Activated gamma-delta T cell treated with Interleukin-2 at 50 U/mL for 16 hours (primary cell): Measurements from ENCODE around the gene KLHL36.
A peak's percentile ranks its signal among the peaks of the same experiment; 100 is the strongest.

Experiments
- DNase-seq: peaks from one replicate; pipeline ENCODE4 v3.0.0-alpha.2; 2020

Gene KLHL36

DNA sequence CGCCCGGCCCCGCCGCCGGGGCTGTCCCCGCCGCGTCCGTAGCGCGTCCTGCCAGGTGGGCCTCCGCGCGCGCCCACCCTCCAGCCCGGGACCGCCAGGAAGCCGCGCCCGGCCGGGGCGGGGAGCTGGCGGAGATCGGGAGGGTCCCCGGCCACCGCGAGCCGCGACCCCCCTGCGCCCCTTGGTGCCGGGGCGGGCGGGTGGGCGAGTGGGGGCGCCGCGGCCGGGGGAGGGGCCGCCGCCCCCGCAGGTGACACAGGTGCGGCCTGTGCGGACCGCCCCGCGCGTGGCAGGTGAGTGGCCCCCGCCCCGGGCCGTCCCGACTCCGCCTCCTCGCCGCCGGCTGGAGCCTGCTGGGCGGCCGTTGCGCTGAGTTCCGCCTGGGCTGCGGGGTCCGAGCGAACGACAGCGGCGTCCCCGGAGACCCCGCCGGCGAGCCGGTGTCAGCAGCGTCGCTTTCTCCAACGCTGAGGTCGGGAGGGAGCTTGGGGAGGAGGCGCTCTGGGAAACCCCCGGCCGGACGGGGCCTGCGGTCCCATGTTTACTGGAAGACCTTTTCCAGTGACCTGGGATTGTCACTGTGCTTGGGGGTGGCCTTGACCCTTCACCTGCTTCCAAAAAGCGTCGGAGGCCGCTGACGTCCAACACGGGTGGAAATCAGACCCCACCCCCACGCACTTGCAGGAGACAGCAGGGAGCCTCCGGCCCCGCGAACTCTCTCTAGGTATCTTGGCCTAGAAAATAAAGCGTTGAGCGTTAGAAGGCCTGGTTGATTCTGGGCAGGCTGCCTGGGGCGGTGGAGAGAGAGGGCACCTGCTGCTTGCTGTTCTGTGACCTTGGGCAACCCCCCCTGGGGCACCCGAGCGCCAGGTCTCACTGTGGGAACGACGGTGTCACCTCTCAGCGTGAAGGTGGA, 542 bp downstream of the KLHL36 start:
- DNase-seq = peak; percentile 30

DNA sequence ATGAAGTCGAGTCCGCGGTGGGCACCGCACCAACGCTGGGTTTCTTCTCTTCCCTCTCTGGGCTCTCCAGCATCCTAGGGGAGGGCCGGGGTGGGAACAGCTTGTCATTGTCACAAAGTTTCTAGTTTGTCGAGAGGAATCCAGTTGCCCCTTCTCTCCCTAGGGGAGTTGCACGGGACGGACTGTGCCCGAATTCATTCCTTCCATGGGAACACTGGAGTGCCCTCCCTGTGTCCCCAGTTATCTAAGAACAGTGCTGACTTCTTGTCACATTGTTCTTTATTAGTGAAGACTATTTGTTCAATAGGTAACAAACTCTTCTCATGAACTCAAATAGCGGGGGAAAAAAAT, 1.2 kb downstream of the KLHL36 start:
- no peak for DNase-seq

- no peak for DNase-seq
These were observed 2.0 kb downstream of the KLHL36 start for GRCh38 chr16:84650062-84650991.

DNA sequence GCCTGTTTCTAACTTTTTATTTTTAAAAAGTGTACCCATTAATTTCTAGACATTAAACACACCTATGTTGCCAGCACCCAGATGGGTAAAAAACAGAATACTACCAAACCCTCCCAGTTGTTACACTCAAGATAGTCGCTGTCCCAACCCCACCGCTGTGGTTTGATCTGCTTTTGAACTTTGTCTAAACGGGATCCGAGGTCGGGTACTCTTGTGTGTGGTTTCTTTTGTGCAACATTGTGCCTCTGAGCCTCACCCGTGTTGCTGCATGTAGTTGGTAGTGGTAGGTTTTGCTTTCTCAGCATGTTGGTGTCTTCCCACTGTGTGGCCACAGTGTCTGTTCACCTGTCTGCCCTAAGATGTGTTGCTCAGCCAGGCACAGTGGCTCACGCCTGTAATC, 4.3 kb downstream of the KLHL36 start:
- DNase-seq = peak; percentile 32

- no peak for DNase-seq
These were observed 5.9 kb downstream of the KLHL36 start for GRCh38 chr16:84654238-84654637.

DNA sequence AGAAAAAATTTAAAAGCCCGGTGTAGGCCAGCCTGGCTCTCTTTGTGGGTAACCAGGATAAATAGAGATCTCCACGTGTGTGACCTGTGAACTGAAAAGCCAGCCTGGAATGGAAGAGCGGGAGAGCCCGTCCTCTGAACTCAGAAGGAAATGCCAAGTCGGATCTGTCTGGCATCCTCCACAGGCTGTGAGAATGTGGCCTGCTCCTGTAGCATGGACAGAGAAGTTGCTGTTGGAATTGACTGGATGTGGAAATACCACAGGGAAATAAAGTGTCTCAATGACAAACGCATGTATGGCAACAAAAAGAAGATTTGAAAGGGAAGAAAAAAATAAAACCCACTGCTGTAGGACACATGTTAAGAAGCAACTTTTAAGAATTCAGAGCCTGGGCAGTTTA, 6.7 kb downstream of the KLHL36 start:
- DNase-seq = no peak

DNA sequence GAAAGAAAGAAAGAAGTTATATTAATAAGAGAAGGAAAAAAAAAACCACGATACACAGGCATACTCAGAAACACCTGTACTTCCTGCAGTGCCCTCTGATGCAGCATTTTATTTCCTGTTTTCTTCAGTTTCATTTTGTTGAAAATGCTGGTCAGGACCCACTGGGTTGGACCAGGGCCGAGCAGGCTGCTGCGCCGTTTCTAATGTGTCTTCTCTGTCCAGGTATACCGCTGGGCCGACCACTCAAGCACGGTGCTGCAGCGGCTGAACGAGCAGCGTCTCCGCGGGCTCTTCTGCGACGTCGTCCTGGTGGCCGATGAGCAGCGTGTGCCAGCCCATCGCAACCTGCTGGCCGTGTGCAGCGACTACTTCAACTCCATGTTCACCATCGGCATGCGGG, 8.3 kb downstream of the KLHL36 start:
- no peak for DNase-seq

DNA sequence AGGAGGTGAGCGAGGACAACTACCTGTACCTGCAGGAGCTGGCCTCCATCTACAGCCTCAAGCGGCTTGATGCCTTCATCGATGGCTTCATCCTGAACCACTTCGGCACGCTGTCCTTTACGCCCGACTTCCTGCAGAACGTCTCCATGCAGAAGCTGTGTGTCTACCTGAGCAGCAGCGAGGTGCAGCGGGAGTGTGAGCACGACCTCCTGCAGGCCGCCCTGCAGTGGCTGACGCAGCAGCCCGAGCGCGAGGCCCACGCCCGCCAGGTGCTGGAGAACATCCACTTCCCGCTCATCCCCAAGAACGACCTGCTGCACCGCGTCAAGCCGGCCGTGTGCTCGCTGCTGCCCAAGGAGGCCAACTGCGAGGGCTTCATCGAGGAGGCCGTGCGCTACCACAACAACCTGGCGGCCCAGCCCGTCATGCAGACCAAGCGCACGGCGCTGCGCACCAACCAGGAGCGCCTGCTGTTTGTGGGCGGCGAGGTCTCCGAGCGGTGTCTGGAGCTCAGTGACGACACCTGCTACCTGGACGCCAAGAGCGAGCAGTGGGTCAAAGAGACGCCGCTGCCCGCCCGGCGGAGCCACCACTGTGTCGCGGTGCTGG, 9.0 kb downstream of the KLHL36 start:
- no peak for DNase-seq

GRCh38 chr16:84658690-84659089, 10.4 kb downstream of the KLHL36 start:
- no peak for DNase-seq

- DNase-seq = no peak
These were observed 11.5 kb downstream of the KLHL36 start for GRCh38 chr16:84659656-84660300.

DNA sequence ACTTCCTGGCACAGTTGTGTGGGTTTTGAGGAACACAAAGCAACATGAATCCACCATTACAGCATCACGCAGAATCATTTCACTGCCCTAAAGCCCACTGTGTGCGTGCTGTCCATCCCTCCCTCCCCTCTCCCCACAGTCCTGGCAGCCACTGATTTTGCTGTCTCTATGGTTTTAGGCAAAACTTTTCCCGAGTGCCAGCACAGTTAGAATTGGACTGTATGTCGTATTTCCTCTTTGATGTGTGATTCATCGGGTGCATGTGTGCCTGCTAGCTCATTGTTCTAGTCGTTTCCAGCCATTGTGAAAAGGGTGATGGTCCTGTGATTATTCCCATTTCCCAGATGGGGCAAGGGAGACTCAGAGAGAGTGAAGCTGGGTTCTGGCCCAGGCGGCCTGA, 12.7 kb downstream of the KLHL36 start:
- DNase-seq = no peak

DNA sequence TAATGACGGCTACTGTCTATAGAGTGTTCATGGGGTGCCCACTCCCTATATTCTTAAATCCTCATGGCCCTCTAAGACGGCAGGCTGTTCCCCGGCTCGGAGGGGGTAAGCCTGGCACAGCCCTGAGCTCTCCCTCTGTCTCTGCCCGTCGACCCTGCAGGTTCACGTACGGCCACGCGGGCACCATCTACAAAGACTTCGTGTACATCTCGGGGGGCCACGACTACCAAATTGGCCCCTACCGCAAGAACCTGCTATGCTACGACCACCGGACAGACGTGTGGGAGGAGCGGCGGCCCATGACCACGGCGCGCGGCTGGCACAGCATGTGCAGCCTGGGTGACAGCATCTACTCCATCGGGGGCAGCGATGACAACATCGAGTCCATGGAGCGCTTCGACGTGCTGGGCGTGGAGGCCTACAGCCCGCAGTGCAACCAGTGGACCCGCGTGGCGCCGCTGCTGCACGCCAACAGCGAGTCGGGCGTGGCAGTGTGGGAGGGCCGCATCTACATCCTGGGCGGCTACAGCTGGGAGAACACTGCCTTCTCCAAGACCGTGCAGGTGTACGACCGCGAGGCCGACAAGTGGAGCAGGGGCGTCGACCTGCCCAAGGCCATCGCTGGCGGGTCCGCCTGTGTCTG, 13.2 kb downstream of the KLHL36 start:
- DNase-seq = no peak

- DNase-seq = no peak
These were observed 14.2 kb downstream of the KLHL36 start for GRCh38 chr16:84662471-84662870.

DNA sequence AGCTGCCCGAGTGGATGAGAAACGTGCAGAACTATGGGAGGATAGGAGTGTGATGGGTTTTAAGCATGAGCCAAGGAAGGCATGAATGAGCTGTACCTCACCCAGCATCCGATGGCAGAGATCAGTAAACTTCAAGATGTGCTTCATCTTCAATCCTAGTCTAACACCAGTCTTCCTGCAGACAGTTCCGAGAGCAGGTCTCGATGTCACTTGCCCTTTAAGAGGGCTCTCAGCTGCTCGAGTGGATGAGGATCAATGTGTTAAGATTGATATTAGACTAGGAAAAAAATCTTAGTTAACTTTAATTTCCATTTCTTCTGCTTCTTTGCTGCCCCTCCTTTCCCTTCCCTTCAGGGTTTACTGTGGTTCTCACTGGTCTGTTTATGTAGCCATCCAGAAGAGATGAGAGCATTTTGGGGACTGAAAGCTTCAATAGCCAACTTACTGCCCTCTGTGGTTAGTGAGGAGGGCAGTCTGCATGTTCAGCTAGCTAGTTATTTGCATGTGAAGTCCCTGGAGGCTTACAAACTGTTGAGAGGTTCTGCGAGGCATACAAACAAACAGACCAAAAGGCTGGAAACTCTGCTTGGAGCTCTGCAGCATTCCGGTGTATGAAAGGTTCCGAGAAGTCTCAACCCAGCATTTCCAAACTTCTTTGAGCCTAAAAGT, 15.3 kb downstream of the KLHL36 start:
- no peak for DNase-seq

GRCh38 chr16:84665359-84665758, 17.0 kb downstream of the KLHL36 start:
- no peak for DNase-seq

DNA sequence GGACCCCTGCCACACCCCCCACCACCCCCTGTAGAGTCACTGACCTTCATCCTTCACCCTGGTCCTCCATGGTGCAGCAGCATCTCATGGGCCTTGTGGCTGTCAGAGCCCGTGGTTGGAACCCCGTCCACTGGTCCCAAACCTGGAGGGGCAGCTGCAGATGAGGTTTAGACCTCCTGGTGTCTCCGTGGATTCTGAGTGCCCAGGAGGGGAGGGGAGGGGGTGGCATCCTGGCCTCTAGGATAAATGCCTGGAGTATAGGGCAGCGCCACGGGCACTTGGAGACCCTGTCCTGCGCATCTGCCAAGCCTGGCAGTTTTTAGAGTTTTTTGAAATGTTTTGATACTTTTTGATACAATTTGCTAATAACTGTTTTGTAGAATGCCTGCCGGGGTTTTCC, 17.5 kb downstream of the KLHL36 start:
- no peak for DNase-seq

- no peak for DNase-seq
These were observed 19.4 kb downstream of the KLHL36 start for GRCh38 chr16:84667600-84668309.

- DNase-seq = no peak
These were observed 21.8 kb downstream of the KLHL36 start for GRCh38 chr16:84670063-84670462.

GRCh38 chr16:84672276-84673202, 24.2 kb downstream of the KLHL36 start:
- peak; percentile 82 for DNase-seq

DNA sequence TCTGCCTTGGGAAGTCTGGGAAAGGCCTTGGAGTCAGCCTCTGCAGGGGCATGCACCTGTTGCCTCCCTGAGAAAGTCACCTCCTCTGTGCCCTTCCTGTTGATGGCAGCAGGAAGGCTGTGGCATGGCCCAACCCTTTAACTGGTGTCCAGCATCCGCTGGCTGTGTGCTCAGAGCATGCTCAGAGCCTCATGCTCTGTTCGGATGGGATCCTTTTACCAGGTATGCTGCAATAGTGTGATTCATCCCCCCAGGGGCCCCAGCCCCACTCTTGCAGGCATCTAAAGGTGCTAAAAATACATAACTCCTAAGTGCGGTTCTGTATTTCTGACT, 24.9 kb downstream of the KLHL36 start:
- no peak for DNase-seq
